PC-9 (cell line): ENCODE measurements around the gene MRPL3. TPM values are rescaled to one million over a fixed set of nuclear protein-coding genes. Genes with fewer than 3 reads are reported as not detected.

Experiments
- BruUV-seq: library from RNA; stranded (reverse); fragments of 400-500 nt; replicated peaks from 2 replicates; lab custom pipeline; 2021; lab: Mats Ljungman, UMichigan
- CTCF ChIA-PET: fragments of 300-600 bp; sonication (Branson Sonifier 250); formaldehyde crosslinking; loops from one replicate; lab custom pipeline; 2022; ENCODE audit warnings: antibody characterized with exemption; lab: Charles Lee
- POLR2A ChIA-PET: fragments of 300-600 bp; sonication (Branson Sonifier 250); formaldehyde crosslinking; loops from one replicate; lab custom pipeline; 2022; ENCODE audit warnings: antibody characterized with exemption; ENCODE audit not compliant: unreplicated experiment; lab: Charles Lee
- DNase-seq, 2 experiments: peaks; one replicate each; pipeline versions ENCODE4 v3.0.0 to v3.0.0-alpha.2; 2015 to 2022; ENCODE audit warnings: mixed read lengths in 1 of 2
- H2AFZ ChIP-seq: fragments of 200-600 bp; sonication (generic); 2 replicates; pipeline ENCODE4 v1.8.1; 2017; ENCODE audit warnings: antibody characterized with exemption
- H3F3A ChIP-seq: fragments of 200-600 bp; sonication (generic); 2 replicates; pipeline ENCODE4 v1.8.1; 2017; ENCODE audit warnings: antibody characterized with exemption, mild to moderate bottlenecking, low read depth; ENCODE audit not compliant: insufficient read depth
- H3K27ac ChIP-seq: fragments of 200-600 bp; sonication (generic); 2 replicates; pipeline ENCODE4 v1.6.1; 2016; ENCODE audit warnings: mixed run types
- H3K27me3 ChIP-seq: fragments of 200-600 bp; sonication (generic); 2 replicates; pipeline ENCODE4 v1.6.1; 2016; ENCODE audit warnings: low read depth, mixed run types; ENCODE audit not compliant: insufficient read depth
- H3K36me3 ChIP-seq: fragments of 200-600 bp; sonication (generic); 2 replicates; pipeline ENCODE4 v1.6.1; 2016; ENCODE audit warnings: low read depth, mixed run types
- H3K4me1 ChIP-seq: fragments of 200-600 bp; sonication (generic); replicated peaks from 2 replicates; pipeline ENCODE4 v1.6.1; 2016; ENCODE audit warnings: mixed run types; ENCODE audit not compliant: insufficient read depth
- H3K4me2 ChIP-seq: fragments of 200-600 bp; sonication (generic); 2 replicates; pipeline ENCODE4 v1.6.1; 2017; ENCODE audit warnings: mixed run types
- H3K4me3 ChIP-seq: fragments of 200-600 bp; sonication (generic); 2 replicates; pipeline ENCODE4 v1.6.1; 2016; ENCODE audit warnings: mixed run types
- H3K79me2 ChIP-seq: fragments of 200-600 bp; sonication (generic); 2 replicates; pipeline ENCODE4 v1.6.1; 2017; ENCODE audit warnings: low read depth, mixed run types
- H3K9me2 ChIP-seq: fragments of 200-600 bp; sonication (generic); 2 replicates; pipeline ENCODE4 v1.8.1; 2017; ENCODE audit warnings: mild to moderate bottlenecking; ENCODE audit not compliant: insufficient read depth
- H3K9me3 ChIP-seq: fragments of 200-600 bp; sonication (generic); 2 replicates; pipeline ENCODE4 v1.8.1; 2016; ENCODE audit warnings: low read depth; ENCODE audit not compliant: insufficient read depth
- H4K20me1 ChIP-seq: fragments of 200-600 bp; sonication (generic); 2 replicates; pipeline ENCODE4 v1.8.1; 2017; ENCODE audit not compliant: insufficient read depth
- EZH2 ChIP-seq: fragments of 200-600 bp; sonication (generic); IDR thresholded peaks from 2 replicates; pipeline ENCODE4 v1.8.0; 2017; ENCODE audit warnings: antibody characterized with exemption, low read depth
- intact Hi-C: fragments of 100-400 bp; cut with micrococcal nuclease; formaldehyde crosslinking; loops from one replicate; pipeline ENCODE4 v1.10.0; 2022; ENCODE audit not compliant: unreplicated experiment
- total RNA-seq: library from RNA; stranded (reverse); gene quantifications from 2 replicates; pipeline ENCODE4 v1.2.3, GENCODE V29; 2021
- TF ChIP-seq, protein P1 (sequence below): fragments of 200-600 bp; sonication (generic); conservative IDR thresholded peaks from 2 replicates; pipeline ENCODE4 v1.6.1; 2017; ENCODE audit warnings: mixed run types, antibody characterized with exemption, mild to moderate bottlenecking, moderate library complexity

MRPL3 gene
- total RNA-seq, 1 experiment from 2014 or later = 109 TPM

DNA sequence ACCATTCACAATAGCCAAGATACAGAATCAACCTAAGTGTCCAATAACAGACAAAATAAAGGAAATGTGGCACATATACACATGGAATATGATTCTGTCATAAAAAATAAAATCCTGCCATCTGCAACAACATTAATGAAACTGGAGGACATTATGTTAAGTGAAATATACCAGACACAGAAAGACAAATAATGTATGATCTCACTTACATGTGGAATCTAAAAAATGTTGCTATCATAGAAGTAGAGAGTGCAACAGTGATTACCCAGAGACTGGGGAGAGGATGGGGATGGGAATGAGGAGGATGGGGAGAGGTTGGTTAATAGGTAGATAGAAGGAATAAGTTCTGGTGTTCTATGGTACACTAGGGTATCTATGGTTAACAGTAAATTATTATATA, 28.7 kb downstream of the MRPL3 start:
- no peaks in the 10 kb centered on the region for H3K9me2 ChIP-seq
- CTCF ChIA-PET = interaction anchor here (0.6 kb wide), 1 partner anchor 44 kb away, joined by 3 read pairs; no protein-coding TSS in a partner anchor
- no peaks in the 10 kb centered on the region for H3K27me3 ChIP-seq
- H4K20me1 ChIP-seq = peaks cover 12% of the 10 kb centered on the region; the same call in 1 of the 2 replicates
- no peak for DNase-seq
- H3K36me3 ChIP-seq = peaks cover 21% of the 10 kb centered on the region; the same call in 1 of the 2 replicates
- no peak overlapping the region for H2AFZ ChIP-seq
- no peak overlapping the region for H3K27ac ChIP-seq
- no peak for TF ChIP-seq EZH2
- TF ChIP-seq, protein P1, sequence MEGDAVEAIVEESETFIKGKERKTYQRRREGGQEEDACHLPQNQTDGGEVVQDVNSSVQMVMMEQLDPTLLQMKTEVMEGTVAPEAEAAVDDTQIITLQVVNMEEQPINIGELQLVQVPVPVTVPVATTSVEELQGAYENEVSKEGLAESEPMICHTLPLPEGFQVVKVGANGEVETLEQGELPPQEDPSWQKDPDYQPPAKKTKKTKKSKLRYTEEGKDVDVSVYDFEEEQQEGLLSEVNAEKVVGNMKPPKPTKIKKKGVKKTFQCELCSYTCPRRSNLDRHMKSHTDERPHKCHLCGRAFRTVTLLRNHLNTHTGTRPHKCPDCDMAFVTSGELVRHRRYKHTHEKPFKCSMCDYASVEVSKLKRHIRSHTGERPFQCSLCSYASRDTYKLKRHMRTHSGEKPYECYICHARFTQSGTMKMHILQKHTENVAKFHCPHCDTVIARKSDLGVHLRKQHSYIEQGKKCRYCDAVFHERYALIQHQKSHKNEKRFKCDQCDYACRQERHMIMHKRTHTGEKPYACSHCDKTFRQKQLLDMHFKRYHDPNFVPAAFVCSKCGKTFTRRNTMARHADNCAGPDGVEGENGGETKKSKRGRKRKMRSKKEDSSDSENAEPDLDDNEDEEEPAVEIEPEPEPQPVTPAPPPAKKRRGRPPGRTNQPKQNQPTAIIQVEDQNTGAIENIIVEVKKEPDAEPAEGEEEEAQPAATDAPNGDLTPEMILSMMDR = no peak
- intact Hi-C loops = no loop called here
- H3K79me2 ChIP-seq = 0 out of 2 replicates have a peak, but pooled peaks cover 11% of the 10 kb centered on the region
- H3K4me2 ChIP-seq = no peak overlapping the region
- H3F3A ChIP-seq = no peaks in the 10 kb centered on the region
- no peaks in the 10 kb centered on the region for H3K4me1 ChIP-seq
- no TSS peak for BruUV-seq
- no peak overlapping the region for H3K4me3 ChIP-seq
- no peaks in the 10 kb centered on the region for H3K9me3 ChIP-seq
- POLR2A ChIA-PET = no interaction called here

DNA sequence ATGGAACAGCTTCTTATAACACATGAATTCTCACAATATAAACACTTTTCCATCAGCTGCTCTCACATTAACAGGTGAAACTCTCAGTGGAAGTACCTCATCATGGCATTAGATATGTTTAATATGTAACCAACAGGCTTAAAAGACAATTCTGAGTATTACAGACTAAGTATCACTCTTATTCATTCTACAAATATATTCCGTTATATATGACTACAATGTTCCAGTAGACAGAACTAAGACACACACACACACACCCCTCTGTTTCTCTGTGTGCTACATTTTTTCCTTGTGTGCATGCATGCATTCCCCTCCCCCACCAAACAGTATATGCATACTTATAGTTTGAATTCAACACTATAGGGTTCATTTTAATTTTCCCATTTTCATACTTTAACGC, 32.4 kb downstream of the MRPL3 start:
- POLR2A ChIA-PET = no interaction called here
- no peak overlapping the region for H3K4me3 ChIP-seq

DNA sequence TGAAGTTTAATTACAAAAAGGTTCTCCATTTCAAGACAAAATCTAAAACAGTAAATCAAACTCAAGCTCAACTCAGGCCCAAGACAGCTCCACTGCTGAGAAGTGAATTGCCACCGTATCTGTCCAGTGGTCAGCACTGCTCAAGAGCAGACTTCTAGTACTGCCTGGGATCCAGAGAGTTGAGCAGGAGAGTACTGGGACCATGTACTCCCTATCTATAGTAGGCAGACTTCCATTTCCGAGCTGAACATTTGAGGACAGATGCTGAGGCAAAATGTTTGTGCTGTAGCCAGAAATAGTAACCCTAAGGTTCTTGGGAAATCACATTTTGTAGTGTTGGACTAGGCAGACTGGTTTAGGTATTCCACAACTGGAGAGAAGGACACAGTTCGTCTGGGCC, 44.1 kb downstream of the MRPL3 start:
- no peak overlapping the region for H3K4me3 ChIP-seq
- no peaks in the 10 kb centered on the region for H3K79me2 ChIP-seq
- BruUV-seq = no TSS peak
- H3F3A ChIP-seq = 0 out of 2 replicates have a peak, but pooled peaks cover 8% of the 10 kb centered on the region
- no peak for DNase-seq
- no peaks in the 10 kb centered on the region for H4K20me1 ChIP-seq
- no peaks in the 10 kb centered on the region for H3K27me3 ChIP-seq
- H3K9me3 ChIP-seq = no peaks in the 10 kb centered on the region
- H3K4me1 ChIP-seq = no peaks in the 10 kb centered on the region; the same call in 1 of the 2 replicates
- no peaks in the 10 kb centered on the region for H3K36me3 ChIP-seq
- ChIA-PET CTCF (no interaction called here), POLR2A (no interaction called here)
- H3K9me2 ChIP-seq = no peaks in the 10 kb centered on the region
- intact Hi-C loops = no loop called here
- no peak overlapping the region for H3K4me2 ChIP-seq
- H2AFZ ChIP-seq = no peak overlapping the region
- no peak for TF ChIP-seq EZH2
- TF ChIP-seq, protein P1 = no peak
- no peak overlapping the region for H3K27ac ChIP-seq

More for the DNA sequence above, 32.4 kb downstream of the MRPL3 start:
- 0 out of 2 replicates have a peak, but pooled peaks cover 11% of the 10 kb centered on the region for H3K79me2 ChIP-seq
- H3K9me2 ChIP-seq = no peaks in the 10 kb centered on the region
- H3F3A ChIP-seq = no peaks in the 10 kb centered on the region
- TF ChIP-seq, protein P1 = no peak
- no peak for TF ChIP-seq EZH2
- no peak overlapping the region for H3K4me2 ChIP-seq
- no peak overlapping the region for H2AFZ ChIP-seq
- BruUV-seq = no TSS peak
- H3K4me1 ChIP-seq = no peaks in the 10 kb centered on the region
- H3K27ac ChIP-seq = no peak overlapping the region
- intact Hi-C loops = no loop called here
- peaks cover 24% of the 10 kb centered on the region; the same call in 1 of the 2 replicates for H3K36me3 ChIP-seq
- CTCF ChIA-PET = no interaction called here
- H3K9me3 ChIP-seq = no peaks in the 10 kb centered on the region
- H3K27me3 ChIP-seq = no peaks in the 10 kb centered on the region
- H4K20me1 ChIP-seq = peaks cover 12% of the 10 kb centered on the region; the same call in 1 of the 2 replicates
- no peak for DNase-seq
